GM19099 (cell line): Measurements from ENCODE around the gene RICTOR.

Experiments
- POLR2A ChIP-seq: IDR thresholded peaks from 3 replicates; pipeline ENCODE4 v1.6.1; 2011; ENCODE audit warnings: low read depth; ENCODE audit not compliant: insufficient read length; ENCODE audit errors: extremely low read depth

The RICTOR gene

GRCh38 chr5:38916802-38917201 is 157.4 kb downstream of the RICTOR start:
- no peak for TF ChIP-seq POLR2A

- no peak for TF ChIP-seq POLR2A
Measured at GRCh38 chr5:38913714-38914113, 160.5 kb downstream of the RICTOR start.

- no peak for TF ChIP-seq POLR2A
Measured at GRCh38 chr5:38911933-38912332, 162.3 kb downstream of the RICTOR start.

DNA sequence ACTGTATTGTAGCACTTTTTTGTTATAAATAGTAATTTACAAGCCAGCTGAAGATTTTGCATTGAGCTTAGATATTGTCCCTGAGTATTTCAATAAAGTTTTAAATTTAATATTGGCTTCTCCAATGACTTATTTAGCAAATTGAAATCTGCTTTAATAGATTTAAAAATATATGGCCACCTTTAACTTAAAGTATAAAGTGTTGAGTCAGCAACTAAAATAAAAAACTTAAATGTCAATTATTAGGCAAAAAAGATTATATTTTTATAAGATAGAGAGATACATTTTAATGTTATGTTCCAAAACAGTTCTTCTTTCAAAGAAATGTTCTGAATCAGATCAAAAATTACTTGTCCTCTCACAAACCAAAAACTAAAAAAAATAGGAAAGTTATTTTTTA is 167.7 kb downstream of the RICTOR start:
- no peak for TF ChIP-seq POLR2A

DNA sequence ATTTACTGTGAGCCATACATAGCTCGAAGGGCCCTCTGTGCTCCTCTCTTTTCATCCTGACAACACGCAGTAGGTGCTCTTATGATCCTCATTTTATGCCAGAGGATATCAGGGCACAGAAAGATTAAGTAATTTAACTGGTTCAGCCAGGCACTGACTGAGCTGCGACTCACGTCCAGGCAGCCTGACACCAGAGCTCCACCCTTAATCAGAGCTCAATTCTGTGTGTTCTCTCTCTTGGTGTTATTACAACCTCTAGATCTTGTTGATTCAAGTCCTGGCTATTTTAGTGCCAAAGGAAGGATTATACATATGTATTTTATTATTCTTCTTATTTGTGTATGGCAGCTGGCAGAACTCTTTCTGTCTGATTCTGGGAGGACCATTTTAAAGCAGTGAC is 168.7 kb downstream of the RICTOR start:
- no peak for TF ChIP-seq POLR2A

DNA sequence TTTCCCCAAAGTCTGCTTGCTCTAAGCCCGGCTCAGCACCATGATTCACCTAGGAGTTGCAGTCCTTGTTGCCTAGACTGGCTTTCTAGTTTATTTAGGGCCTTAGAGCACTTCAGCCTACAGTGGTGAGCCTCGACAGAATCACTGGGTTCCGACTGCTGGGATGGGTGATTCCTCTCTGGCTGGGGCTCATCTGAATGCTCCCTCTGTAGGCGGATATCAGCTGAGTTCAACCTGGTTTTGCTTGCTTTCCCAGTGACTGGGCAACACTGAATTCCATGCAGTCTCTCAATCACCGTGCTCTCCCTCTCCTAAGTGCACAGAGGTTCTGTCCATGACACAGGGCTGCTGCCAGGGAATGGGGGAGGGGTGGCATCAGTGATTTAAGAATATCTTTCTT is 174.3 kb downstream of the RICTOR start:
- TF ChIP-seq POLR2A: no peak

GRCh38 chr5:38896760-38897159 is 177.4 kb downstream of the RICTOR start:
- no peak for TF ChIP-seq POLR2A

DNA sequence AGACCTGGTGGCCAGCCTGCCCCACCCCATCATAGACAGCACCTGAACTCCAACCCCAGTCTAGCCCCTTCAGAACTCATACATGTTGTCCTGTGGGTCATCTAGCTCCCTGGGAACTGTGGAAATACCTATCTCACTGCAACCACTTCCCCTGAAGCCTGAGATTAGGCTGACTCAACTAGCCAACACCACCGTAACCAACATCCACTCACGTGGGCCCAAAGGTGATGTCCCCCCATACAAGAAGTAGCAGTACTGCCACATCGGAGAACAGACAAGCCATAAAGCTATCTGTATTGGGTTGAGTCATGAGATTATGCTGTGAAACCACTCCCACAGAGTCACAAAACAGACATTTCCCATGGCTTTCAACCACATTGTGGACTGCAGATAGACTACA is 181.8 kb downstream of the RICTOR start:
- TF ChIP-seq POLR2A: no peak

DNA sequence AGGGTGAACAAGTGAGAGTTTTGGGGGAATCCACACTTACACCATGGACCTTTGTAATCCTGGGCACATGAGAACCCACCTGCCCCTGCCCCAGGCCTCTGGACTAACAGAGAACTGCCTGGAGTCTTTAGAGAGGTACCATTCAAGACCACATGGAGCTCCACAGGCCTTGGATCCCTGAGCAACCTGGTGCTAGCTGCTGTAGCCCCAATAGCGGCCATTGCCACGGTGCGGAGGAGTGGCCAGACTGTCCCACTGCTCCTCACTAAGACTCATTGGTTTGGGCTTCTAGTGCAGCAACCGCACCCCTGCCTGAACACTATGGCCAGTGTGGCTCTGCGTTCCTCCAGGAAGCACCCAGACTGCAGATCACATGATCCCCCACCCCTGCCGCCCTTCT is 182.6 kb downstream of the RICTOR start:
- TF ChIP-seq POLR2A: no peak

DNA sequence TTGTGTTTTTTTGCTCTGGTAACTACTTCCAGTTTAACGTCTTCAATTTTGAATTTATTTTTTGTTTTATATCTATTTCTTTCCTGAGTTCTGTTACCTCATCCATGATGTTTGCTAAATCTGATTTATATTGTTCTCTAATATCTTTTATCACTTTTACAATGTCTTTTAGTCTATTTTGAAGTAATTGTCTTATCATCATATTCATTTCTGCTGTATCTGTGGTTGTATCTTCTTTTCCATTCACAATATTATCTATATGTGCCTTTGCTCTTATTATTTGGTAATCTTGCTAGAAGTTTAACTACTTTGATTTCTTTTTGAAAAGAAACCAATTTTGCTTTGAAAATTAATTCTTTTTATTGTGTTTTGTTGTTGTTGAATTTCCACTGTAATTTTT is 184.8 kb downstream of the RICTOR start:
- TF ChIP-seq POLR2A: no peak

DNA sequence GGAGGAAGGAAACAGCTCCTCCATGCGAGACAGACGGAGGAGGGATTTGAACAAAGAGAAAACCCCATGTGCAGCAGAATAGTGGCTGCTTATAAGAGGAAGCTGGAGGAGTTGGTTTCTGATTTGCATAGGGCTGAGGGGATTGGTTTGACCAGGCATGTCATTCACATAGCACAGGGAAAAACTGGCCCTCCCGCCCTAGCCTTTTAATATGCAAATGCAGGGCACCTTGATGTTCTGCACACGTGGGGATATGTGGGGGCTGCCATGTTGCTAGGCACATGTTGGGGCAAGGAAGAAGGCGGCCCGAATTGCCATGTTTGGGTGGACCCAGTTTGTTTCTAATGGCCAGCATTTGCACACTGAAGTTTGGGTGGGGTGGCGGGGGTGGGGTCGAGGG is 186.2 kb downstream of the RICTOR start:
- TF ChIP-seq POLR2A: no peak
